Measurements from ENCODE around the gene C8B.

C8B gene

GRCh38 chr1:56965916-56966697 lies at the start of gene C8B:
C8B (minus strand) TSS chr1:56966015; CDS start chr1:56965948, 67 bp downstream.
- no peak for TF ChIP-seq CTCF (IDR thresholded peaks at IDR 0.05; ENCODE audit: low read depth, low read length, missing control alignments)
- no peak for DNase-seq (ENCODE audit: low read depth)
- H3K4me3 ChIP-seq (ENCODE audit: low read depth, low read length): no peak within 1 kb of the TSS

GRCh38 chr1:57015071-57015470 lies 49.3 kb upstream of the C8B start:
- no peak for TF ChIP-seq CTCF (IDR thresholded peaks at IDR 0.05; ENCODE audit: low read depth, low read length, missing control alignments)

GRCh38 chr1:57013522-57013921 lies 47.7 kb upstream of the C8B start:
- no peak overlapping the region for H3K4me3 ChIP-seq (ENCODE audit: low read depth, low read length)
- DNase-seq (ENCODE audit: low read depth): no peak
- TF ChIP-seq CTCF (IDR thresholded peaks at IDR 0.05; ENCODE audit: low read depth, low read length, missing control alignments): no peak

More at GRCh38 chr1:57015071-57015470, 49.3 kb upstream of the C8B start:
- DNase-seq (ENCODE audit: low read depth): no peak
- H3K4me3 ChIP-seq (ENCODE audit: low read depth, low read length): no peak overlapping the region

GRCh38 chr1:57012315-57012714 lies 46.5 kb upstream of the C8B start:
- TF ChIP-seq CTCF (IDR thresholded peaks at IDR 0.05; ENCODE audit: low read depth, low read length, missing control alignments): no peak
- no peak for DNase-seq (ENCODE audit: low read depth)
- no peak overlapping the region for H3K4me3 ChIP-seq (ENCODE audit: low read depth, low read length)

- H3K4me3 ChIP-seq (ENCODE audit: low read depth, low read length): no peak overlapping the region
- no peak for TF ChIP-seq CTCF (IDR thresholded peaks at IDR 0.05; ENCODE audit: low read depth, low read length, missing control alignments)
- no peak for DNase-seq (ENCODE audit: low read depth)
Observed at GRCh38 chr1:57010511-57010910, 44.7 kb upstream of the C8B start.

GRCh38 chr1:57007948-57008347 lies 42.1 kb upstream of the C8B start:
- H3K4me3 ChIP-seq (ENCODE audit: low read depth, low read length): no peak overlapping the region
- TF ChIP-seq CTCF (IDR thresholded peaks at IDR 0.05; ENCODE audit: low read depth, low read length, missing control alignments): no peak
- no peak for DNase-seq (ENCODE audit: low read depth)

- TF ChIP-seq CTCF (IDR thresholded peaks at IDR 0.05; ENCODE audit: low read depth, low read length, missing control alignments): no peak
- no peak overlapping the region for H3K4me3 ChIP-seq (ENCODE audit: low read depth, low read length)
- no peak for DNase-seq (ENCODE audit: low read depth)
Observed at GRCh38 chr1:57007472-57007871, 41.7 kb upstream of the C8B start.
